ENCODE results near the gene ZC3H7A. TPM values are rescaled to one million over a fixed set of nuclear protein-coding genes. Genes with fewer than 3 reads are reported as not detected.
A peak's percentile ranks its signal among the peaks of the same experiment; 100 is the strongest.

ZC3H7A gene
- total and polyA plus RNA-seq, 2 of the 8 experiments (the other 6 are each of a cell fraction or from before 2014, with no cell fraction given): 32.0 to 55.9 TPM

DNA sequence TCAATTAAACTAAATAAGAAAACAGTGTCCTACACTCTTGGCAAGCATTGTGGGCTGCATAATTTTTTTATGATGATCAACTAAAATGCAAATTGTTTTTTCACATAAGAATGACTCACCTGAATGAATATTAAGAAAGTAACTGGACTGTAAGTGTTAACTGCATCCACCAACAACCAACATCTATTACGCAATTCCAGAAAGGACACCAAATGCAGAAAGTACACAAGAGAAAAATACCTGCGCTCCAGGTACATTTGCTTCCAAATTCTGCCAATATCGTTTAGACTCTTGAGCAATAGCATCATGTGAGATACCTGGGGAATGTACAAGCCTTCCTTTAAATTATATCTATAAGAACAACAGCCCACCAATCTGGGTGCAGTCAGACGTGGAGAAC, 34.6 kb downstream of the ZC3H7A start:
- Histone ChIP-seq H2AK5ac (ENCODE audit: low read depth, low read length) (no peak overlapping the region), H3K27ac (ENCODE audit: low read depth, low read length) (no peak overlapping the region), H2BK20ac (ENCODE audit: low read length) (no peak overlapping the region), H3K79me2 (ENCODE audit: control insufficient read depth in 1 of 2, insufficient read depth in 2 of 2, low read length in 2 of 2) (no peaks in the 10 kb centered on the region), H3K79me1 (ENCODE audit: low read depth, low read length) (no peaks in the 10 kb centered on the region), H2BK12ac (ENCODE audit: low read depth, low read length) (no peak overlapping the region), H3K4me2 (ENCODE audit: insufficient read depth in 1 of 2, low read depth in 2 of 2, low read length in 2 of 2) (no peak overlapping the region), H3K4ac (replicated peaks; ENCODE audit: insufficient read length, low read depth, low read length) (no peak overlapping the region), H4K20me1 (replicated peaks in 1 of 2; ENCODE audit: control insufficient read depth in 1 of 2, insufficient read depth in 2 of 2, low read length in 2 of 2) (no peaks in the 10 kb centered on the region), H3K9me3 (ENCODE audit: insufficient read depth in 2 of 2, low read depth in 1 of 2, low read length in 1 of 2) (no peaks in the 10 kb centered on the region), H3K23me2 (ENCODE audit: low read depth, low read length) (no peaks in the 10 kb centered on the region), H3K18ac (ENCODE audit: extremely low read depth, low read length) (no peak overlapping the region), H4K5ac (ENCODE audit: insufficient read length, low read depth, low read length) (no peak overlapping the region), H2BK15ac (ENCODE audit: low read length) (no peak overlapping the region), H3K56ac (replicated peaks; ENCODE audit: insufficient read length, low read depth, low read length) (no peak overlapping the region), H2BK5ac (ENCODE audit: low read depth, low read length) (no peak overlapping the region), H4K91ac (replicated peaks; ENCODE audit: insufficient read length, low read length) (no peak overlapping the region), H3K23ac (ENCODE audit: insufficient read length) (no peak overlapping the region), H4K8ac (ENCODE audit: extremely low read depth, insufficient read depth, low read length) (no peak overlapping the region), H3K4me1 (replicated peaks in 1 of 4; ENCODE audit: control insufficient read depth in 3 of 4, insufficient read depth in 4 of 4, low read length in 3 of 4) (no peaks in the 10 kb centered on the region), H3K14ac (ENCODE audit: insufficient read length) (no peak overlapping the region), H3K36me3 (ENCODE audit: control insufficient read depth in 2 of 4, insufficient read depth in 4 of 4, low read length in 3 of 4) (peaks cover 7 to 72% (median 40%) of the 10 kb centered on the region in 4 experiments), H2BK120ac (replicated peaks; ENCODE audit: low read depth, low read length) (no peak overlapping the region), H3K4me3 (ENCODE audit: extremely low read depth in 1 of 4, insufficient read depth in 2 of 4, low read depth in 3 of 4, low read length in 4 of 4) (no peak overlapping the region), H3K9ac (replicated peaks in 1 of 4; ENCODE audit: extremely low read depth in 1 of 4, low read depth in 3 of 4, low read length in 3 of 4) (no peak overlapping the region), H3K27me3 (replicated peaks in 1 of 4; ENCODE audit: control insufficient read depth in 3 of 4, extremely low read depth in 1 of 4, insufficient read depth in 3 of 4, low read length in 3 of 4) (no peaks in the 10 kb centered on the region), H2AFZ (ENCODE audit: low read length) (no peak overlapping the region)
- TF ChIP-seq CEBPB (IDR thresholded peaks at IDR 0.05; ENCODE audit: low read depth, low read length): peak; percentile 86; the same call in 1 of the 2 replicates
- no peak for TF ChIP-seq BRCA1 (IDR thresholded peaks at IDR 0.05; ENCODE audit: low read depth, low read length)
- TF ChIP-seq RNF2 (IDR thresholded peaks at IDR 0.05; ENCODE audit: borderline replicate concordance, low read depth, low read length, missing control alignments, poor library complexity, severe bottlenecking): no peak
- ChIA-PET CTCF (ENCODE audit: partially characterized antibody) (interaction anchor here (1.0 kb wide), 1 partner anchor 13 kb away, joined by 3 read pairs; no protein-coding TSS in a partner anchor), POLR2A (ENCODE audit: partially characterized antibody) (no interaction called here)
- 91% methylated on average over 4 of the region's 4 CpGs; no CpG with 5 or more reads in 1 of the 2 experiments for WGBS, 2 experiments (ENCODE audit: extremely low coverage in 1 of 2, insufficient coverage in 1 of 2, insufficient read length in 1 of 2, insufficient replicate concordance in 2 of 2, low coverage in 1 of 2, low lambda C conversion rate in 2 of 2, missing lambda C conversion rate in 1 of 2)
- no peak for DNase-seq (ENCODE audit: low read depth in 1 of 2, low spot score in 2 of 2)
- FAIRE-seq: no peak
